Liver (tissue), 9 donors: ENCODE data around the gene SALL3. TPM values are rescaled to one million over a fixed set of nuclear protein-coding genes. Genes with fewer than 3 reads are reported as not detected.

Experiments
- DNase-seq: peaks from one replicate; pipeline ENCODE4 v3.0.0-alpha.2; 2017; ENCODE audit warnings: low spot score
- H3K27ac ChIP-seq, 2 donors: one replicate each; pipeline ENCODE4 v1.7.0; 2013; ENCODE audit warnings: inconsistent platforms in 2 of 2, low read length in 2 of 2, control low read depth in 1 of 2, low read depth in 1 of 2, mild to moderate bottlenecking in 1 of 2
- H3K27me3 ChIP-seq, 4 donors: one replicate each; pipeline versions ENCODE4 v1.6.1 to v1.7.0; 2013; ENCODE audit warnings: low read length in 3 of 4, inconsistent platforms in 1 of 4, mild to moderate bottlenecking in 1 of 4, moderate library complexity in 1 of 4; ENCODE audit not compliant: control insufficient read depth in 4 of 4, insufficient read depth in 4 of 4
- H3K36me3 ChIP-seq, 4 donors: one replicate each; pipeline versions ENCODE4 v1.6.1 to v1.7.0; 2013; ENCODE audit warnings: low read length in 3 of 4, mild to moderate bottlenecking in 3 of 4, low read depth in 1 of 4, moderate library complexity in 1 of 4; ENCODE audit not compliant: control insufficient read depth in 4 of 4, insufficient read depth in 3 of 4
- H3K4me1 ChIP-seq, 4 donors: one replicate each; pipeline versions ENCODE4 v1.6.1 to v1.7.0; 2013; ENCODE audit warnings: low read length in 3 of 4, mild to moderate bottlenecking in 3 of 4, moderate library complexity in 1 of 4; ENCODE audit not compliant: control insufficient read depth in 4 of 4, insufficient read depth in 4 of 4
- H3K4me3 ChIP-seq, 3 donors: one replicate each; pipeline versions ENCODE4 v1.6.1 to v1.7.0; 2013; ENCODE audit warnings: low read length in 3 of 3, control low read depth in 1 of 3, low read depth in 1 of 3, mild to moderate bottlenecking in 1 of 3
- H3K9ac ChIP-seq, 2 donors: one replicate each; pipeline ENCODE4 v1.7.0; 2013; ENCODE audit warnings: low read length in 2 of 2, mild to moderate bottlenecking in 2 of 2, moderate library complexity in 2 of 2, control low read depth in 1 of 2, low read depth in 1 of 2
- H3K9me3 ChIP-seq, 4 donors: one replicate each; pipeline versions ENCODE4 v1.6.1 to v1.7.0; 2013; ENCODE audit warnings: low read length in 3 of 4; ENCODE audit not compliant: control insufficient read depth in 4 of 4
- EGR1 ChIP-seq, 2 donors: IDR thresholded peaks; 2 replicates each; pipeline ENCODE4 v1.6.1; 2016 to 2018; ENCODE audit warnings: antibody characterized with exemption in 2 of 2, low read depth in 2 of 2
- FOXA1 ChIP-seq: IDR thresholded peaks from 2 replicates; pipeline ENCODE4 v1.6.1; 2016; ENCODE audit warnings: antibody characterized with exemption
- FOXA2 ChIP-seq: IDR thresholded peaks from 2 replicates; pipeline ENCODE4 v1.6.1; 2016; ENCODE audit warnings: antibody characterized with exemption
- GABPA ChIP-seq, 2 donors: IDR thresholded peaks in 1 of 2; conservative IDR thresholded peaks in 1 of 2; 2 replicates each; pipeline ENCODE4 v1.6.1; 2016; ENCODE audit warnings: antibody characterized with exemption in 2 of 2, mild to moderate bottlenecking in 1 of 2, moderate library complexity in 1 of 2
- HNF4A ChIP-seq, 2 donors: conservative IDR thresholded peaks; 2 replicates each; pipeline ENCODE4 v1.6.1; 2016; ENCODE audit warnings: antibody characterized with exemption in 2 of 2, mild to moderate bottlenecking in 2 of 2
- HNF4G ChIP-seq: IDR thresholded peaks from 2 replicates; pipeline ENCODE4 v1.6.1; 2016; ENCODE audit warnings: antibody characterized with exemption
- JUND ChIP-seq, 2 donors: IDR thresholded peaks; 2 replicates each; pipeline ENCODE4 v1.6.1; 2016; ENCODE audit warnings: antibody characterized with exemption in 2 of 2
- MAX ChIP-seq: IDR thresholded peaks from 2 replicates; pipeline ENCODE4 v1.6.1; 2016; ENCODE audit warnings: antibody characterized with exemption
- NR2F2 ChIP-seq: IDR thresholded peaks from 2 replicates; pipeline ENCODE4 v1.6.1; 2016; ENCODE audit warnings: antibody characterized with exemption
- RAD21 ChIP-seq, 2 donors: IDR thresholded peaks; 2 replicates each; pipeline ENCODE4 v1.6.1; 2016; ENCODE audit warnings: antibody characterized with exemption in 2 of 2, mild to moderate bottlenecking in 2 of 2
- RXRA ChIP-seq, 2 donors: IDR thresholded peaks; 2 replicates each; pipeline ENCODE4 v1.6.1; 2017 to 2018; ENCODE audit warnings: antibody characterized with exemption in 2 of 2, mild to moderate bottlenecking in 1 of 2
- SP1 ChIP-seq: IDR thresholded peaks from 2 replicates; pipeline ENCODE4 v1.6.1; 2018; ENCODE audit warnings: antibody characterized with exemption, mild to moderate bottlenecking
- TAF1 ChIP-seq: conservative IDR thresholded peaks from 2 replicates; pipeline ENCODE4 v1.6.1; 2016; ENCODE audit warnings: antibody characterized with exemption, mild to moderate bottlenecking
- YY1 ChIP-seq: IDR thresholded peaks from 2 replicates; pipeline ENCODE4 v1.6.1; 2016; ENCODE audit warnings: antibody characterized with exemption, mild to moderate bottlenecking
- ZBTB33 ChIP-seq: IDR thresholded peaks from 2 replicates; pipeline ENCODE4 v1.6.1; 2016; ENCODE audit warnings: antibody characterized with exemption
- WGBS: extraction: QIAGEN DNeasy Blood & Tissue Kit; methylation state at CpG from one replicate; pipeline ENCODE4 v1.1.7; 2013; 5-methylcytosine and 5-hydroxymethylcytosine counted together
- polyA plus RNA-seq, 2 donors: library from polyadenylated mRNA; stranded (reverse) in 1 of 2; unstranded in 1 of 2; fragments of 200-250 nt in 1 of 2; fragments of >200 nt in 1 of 2; fragmentation: Nextera tagmentation in 1 of 2; extraction: Ambion mirVana in 1 of 2; gene quantifications; one replicate each; pipeline versions ENCODE4 v1.2.1 to v1.2.3, GENCODE V29; 2013 to 2015
- total RNA-seq, 2 donors: library from RNA; depleted of rRNA; stranded (reverse); fragments of >200 nt; gene quantifications; one replicate each; pipeline ENCODE4 v1.2.3, GENCODE V29; 2014
- TF ChIP-seq, protein P1 (sequence below): IDR thresholded peaks from 2 replicates; pipeline ENCODE4 v1.6.1; 2016; ENCODE audit warnings: antibody characterized with exemption
- TF ChIP-seq, protein P2 (sequence below): IDR thresholded peaks from 2 replicates; pipeline ENCODE4 v1.6.1; 2016; ENCODE audit warnings: antibody characterized with exemption, mild to moderate bottlenecking
- TF ChIP-seq, protein P3 (sequence below): fragments of 150-350 bp; IDR thresholded peaks from 2 replicates; pipeline ENCODE4 v1.5.1; 2017; ENCODE audit warnings: improper control_type of control experiment, low read depth, low read length; ENCODE audit not compliant: missing input control
- donor health status: healthy.
- donor health status: healthy.
- donor health status: healthy.
- donor health status: healthy.
- donor health status: healthy.

SALL3 gene
- total and polyA plus RNA-seq, 4 donors: not detected

DNA sequence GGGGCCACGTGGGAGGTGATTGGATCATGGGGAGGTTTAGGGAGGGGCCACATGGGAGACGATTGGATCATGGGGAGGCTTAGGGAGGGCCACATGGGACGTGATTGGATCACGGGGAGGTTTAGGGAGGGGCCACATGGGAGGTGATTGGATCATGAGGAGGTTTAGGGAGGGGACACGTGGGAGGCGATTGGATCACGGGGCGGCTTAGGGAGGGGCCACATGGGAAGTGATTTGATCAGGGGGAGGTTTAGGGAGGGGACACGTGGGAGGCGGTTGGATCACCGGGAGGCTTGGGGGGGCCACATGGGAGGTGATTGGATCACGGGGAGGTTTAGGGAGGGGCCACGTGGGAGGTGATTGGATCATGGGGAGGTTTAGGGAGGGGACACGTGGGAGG lies 22.5 kb upstream of the SALL3 start:
- Histone ChIP-seq H3K4me3 (no peak overlapping the region), H3K36me3 (no peaks in the 10 kb centered on the region), H3K9me3 (no peaks in the 10 kb centered on the region), H3K9ac (no peak overlapping the region), H3K4me1 (no peaks in the 10 kb centered on the region), H3K27me3 (no peaks in the 10 kb centered on the region), H3K27ac (no peak overlapping the region)
- WGBS: 88% methylated on average over 14 of the region's 14 CpGs
- no peak for DNase-seq
- no peak for TF ChIP-seq HNF4G
- TF ChIP-seq EGR1 (IDR thresholded peaks at IDR 0.05; ENCODE audit: low read depth in 2 of 2): no peak
- no peak for TF ChIP-seq NR2F2
- TF ChIP-seq, protein P1, sequence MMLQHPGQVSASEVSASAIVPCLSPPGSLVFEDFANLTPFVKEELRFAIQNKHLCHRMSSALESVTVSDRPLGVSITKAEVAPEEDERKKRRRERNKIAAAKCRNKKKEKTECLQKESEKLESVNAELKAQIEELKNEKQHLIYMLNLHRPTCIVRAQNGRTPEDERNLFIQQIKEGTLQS: no peak
- TF ChIP-seq HNF4A (conservative IDR thresholded peaks at IDR 0.05): no peak
- TF ChIP-seq JUND (IDR thresholded peaks at IDR 0.05): no peak
- no peak for TF ChIP-seq FOXA1
- TF ChIP-seq RXRA (IDR thresholded peaks at IDR 0.05): no peak
- TF ChIP-seq SP1: no peak
- TF ChIP-seq GABPA (IDR thresholded peaks at IDR 0.05 in 1 of 2, conservative IDR thresholded peaks at IDR 0.05 in 1 of 2): no peak
- TF ChIP-seq, protein P2, sequence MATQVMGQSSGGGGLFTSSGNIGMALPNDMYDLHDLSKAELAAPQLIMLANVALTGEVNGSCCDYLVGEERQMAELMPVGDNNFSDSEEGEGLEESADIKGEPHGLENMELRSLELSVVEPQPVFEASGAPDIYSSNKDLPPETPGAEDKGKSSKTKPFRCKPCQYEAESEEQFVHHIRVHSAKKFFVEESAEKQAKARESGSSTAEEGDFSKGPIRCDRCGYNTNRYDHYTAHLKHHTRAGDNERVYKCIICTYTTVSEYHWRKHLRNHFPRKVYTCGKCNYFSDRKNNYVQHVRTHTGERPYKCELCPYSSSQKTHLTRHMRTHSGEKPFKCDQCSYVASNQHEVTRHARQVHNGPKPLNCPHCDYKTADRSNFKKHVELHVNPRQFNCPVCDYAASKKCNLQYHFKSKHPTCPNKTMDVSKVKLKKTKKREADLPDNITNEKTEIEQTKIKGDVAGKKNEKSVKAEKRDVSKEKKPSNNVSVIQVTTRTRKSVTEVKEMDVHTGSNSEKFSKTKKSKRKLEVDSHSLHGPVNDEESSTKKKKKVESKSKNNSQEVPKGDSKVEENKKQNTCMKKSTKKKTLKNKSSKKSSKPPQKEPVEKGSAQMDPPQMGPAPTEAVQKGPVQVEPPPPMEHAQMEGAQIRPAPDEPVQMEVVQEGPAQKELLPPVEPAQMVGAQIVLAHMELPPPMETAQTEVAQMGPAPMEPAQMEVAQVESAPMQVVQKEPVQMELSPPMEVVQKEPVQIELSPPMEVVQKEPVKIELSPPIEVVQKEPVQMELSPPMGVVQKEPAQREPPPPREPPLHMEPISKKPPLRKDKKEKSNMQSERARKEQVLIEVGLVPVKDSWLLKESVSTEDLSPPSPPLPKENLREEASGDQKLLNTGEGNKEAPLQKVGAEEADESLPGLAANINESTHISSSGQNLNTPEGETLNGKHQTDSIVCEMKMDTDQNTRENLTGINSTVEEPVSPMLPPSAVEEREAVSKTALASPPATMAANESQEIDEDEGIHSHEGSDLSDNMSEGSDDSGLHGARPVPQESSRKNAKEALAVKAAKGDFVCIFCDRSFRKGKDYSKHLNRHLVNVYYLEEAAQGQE: no peak
- no peak for TF ChIP-seq YY1
- TF ChIP-seq FOXA2: no peak
- no peak for TF ChIP-seq TAF1

GRCh38 chr18:78960709-78961108 lies 18.9 kb upstream of the SALL3 start:
- H3K4me1 ChIP-seq: no peaks in the 10 kb centered on the region
- H3K9me3 ChIP-seq: peaks cover 0 to 10% (median 4%) of the 10 kb centered on the region in 4 donors
- H3K4me3 ChIP-seq: no peak overlapping the region
- no peak for TF ChIP-seq SP1
- TF ChIP-seq, protein P3, sequence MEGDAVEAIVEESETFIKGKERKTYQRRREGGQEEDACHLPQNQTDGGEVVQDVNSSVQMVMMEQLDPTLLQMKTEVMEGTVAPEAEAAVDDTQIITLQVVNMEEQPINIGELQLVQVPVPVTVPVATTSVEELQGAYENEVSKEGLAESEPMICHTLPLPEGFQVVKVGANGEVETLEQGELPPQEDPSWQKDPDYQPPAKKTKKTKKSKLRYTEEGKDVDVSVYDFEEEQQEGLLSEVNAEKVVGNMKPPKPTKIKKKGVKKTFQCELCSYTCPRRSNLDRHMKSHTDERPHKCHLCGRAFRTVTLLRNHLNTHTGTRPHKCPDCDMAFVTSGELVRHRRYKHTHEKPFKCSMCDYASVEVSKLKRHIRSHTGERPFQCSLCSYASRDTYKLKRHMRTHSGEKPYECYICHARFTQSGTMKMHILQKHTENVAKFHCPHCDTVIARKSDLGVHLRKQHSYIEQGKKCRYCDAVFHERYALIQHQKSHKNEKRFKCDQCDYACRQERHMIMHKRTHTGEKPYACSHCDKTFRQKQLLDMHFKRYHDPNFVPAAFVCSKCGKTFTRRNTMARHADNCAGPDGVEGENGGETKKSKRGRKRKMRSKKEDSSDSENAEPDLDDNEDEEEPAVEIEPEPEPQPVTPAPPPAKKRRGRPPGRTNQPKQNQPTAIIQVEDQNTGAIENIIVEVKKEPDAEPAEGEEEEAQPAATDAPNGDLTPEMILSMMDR: no peak
- no peak for TF ChIP-seq HNF4G
- no peaks in the 10 kb centered on the region for H3K36me3 ChIP-seq
- no peak overlapping the region for H3K27ac ChIP-seq
- 81% methylated on average over 6 of the region's 6 CpGs for WGBS
- no peak for DNase-seq
- no peaks in the 10 kb centered on the region for H3K27me3 ChIP-seq
- H3K9ac ChIP-seq: no peak overlapping the region

DNA sequence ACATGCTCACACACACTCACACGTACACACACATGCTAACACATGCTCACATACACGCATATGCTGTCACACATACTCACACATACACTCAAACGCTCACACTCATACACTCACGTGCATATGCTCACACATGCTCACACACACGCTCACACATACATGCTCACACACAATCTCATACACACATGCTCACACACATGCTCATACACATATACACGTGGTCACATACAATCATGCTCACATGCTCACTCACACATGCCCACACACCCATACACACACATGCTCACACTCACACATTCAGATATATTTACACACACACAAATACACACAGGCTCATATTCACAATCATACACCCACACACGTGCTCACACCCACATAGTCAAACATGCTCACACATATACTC lies 17.5 kb upstream of the SALL3 start:
- H3K4me1 ChIP-seq: no peaks in the 10 kb centered on the region
- H3K9me3 ChIP-seq: peaks cover 0 to 10% (median 4%) of the 10 kb centered on the region in 4 donors
- H3K27ac ChIP-seq: no peak overlapping the region
- H3K9ac ChIP-seq: no peak overlapping the region
- no peaks in the 10 kb centered on the region for H3K27me3 ChIP-seq
- WGBS: 80% methylated on average over 7 of the region's 7 CpGs
- no peak for DNase-seq
- H3K36me3 ChIP-seq: no peaks in the 10 kb centered on the region
- H3K4me3 ChIP-seq: no peak overlapping the region
- TF ChIP-seq EGR1 (IDR thresholded peaks at IDR 0.05; ENCODE audit: low read depth in 2 of 2): no peak
- no peak for TF ChIP-seq RXRA (IDR thresholded peaks at IDR 0.05)
- no peak for TF ChIP-seq HNF4A (conservative IDR thresholded peaks at IDR 0.05)
- no peak for TF ChIP-seq SP1
- no peak for TF ChIP-seq RAD21 (IDR thresholded peaks at IDR 0.05)
- TF ChIP-seq MAX: no peak
- no peak for TF ChIP-seq GABPA (IDR thresholded peaks at IDR 0.05 in 1 of 2, conservative IDR thresholded peaks at IDR 0.05 in 1 of 2)
- TF ChIP-seq ZBTB33: no peak
- TF ChIP-seq NR2F2: no peak
- no peak for TF ChIP-seq FOXA2
- no peak for TF ChIP-seq HNF4G
- no peak for TF ChIP-seq JUND (IDR thresholded peaks at IDR 0.05)
- TF ChIP-seq, protein P3: no peak
- no peak for TF ChIP-seq TAF1
- no peak for TF ChIP-seq YY1
- no peak for TF ChIP-seq FOXA1
